ENCODE results near the gene PEX5L. TPM values are rescaled to one million over a fixed set of nuclear protein-coding genes. Genes with fewer than 3 reads are reported as not detected.

PEX5L gene
- total and polyA plus RNA-seq, 10 of the 15 experiments (the other 5 are each of a cell fraction or from before 2014, with no cell fraction given): 0.11 to 17.0 (median 0.50) TPM

DNA sequence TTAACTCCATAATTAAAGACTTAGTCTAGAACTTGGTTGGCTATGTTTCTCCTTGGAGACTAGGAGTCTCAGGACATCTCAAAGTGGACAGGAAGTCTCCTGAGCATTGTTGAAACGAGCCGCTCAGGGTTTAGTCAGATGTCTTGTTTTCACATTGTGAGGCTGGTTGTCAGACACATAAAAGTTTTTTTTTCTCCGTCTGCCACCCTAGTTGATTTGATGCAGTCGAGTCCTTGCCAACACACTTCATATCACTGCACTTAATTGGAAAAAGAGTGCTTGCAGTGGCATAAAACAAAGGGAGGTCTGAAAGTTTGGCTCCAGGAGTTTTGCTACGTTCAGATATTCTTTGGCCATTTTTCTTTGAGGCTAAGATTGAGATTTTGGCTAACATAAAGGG, 291.0 kb downstream of the PEX5L start:
- BruUV-seq (replicated peaks): no TSS peak
- no peak overlapping the region for H2AFZ ChIP-seq (ENCODE audit: control insufficient read depth, low read depth, low read length)
- no peak overlapping the region for H3K9ac ChIP-seq (ENCODE audit: control insufficient read depth, insufficient read depth, low read length)
- no peak for DNase-seq (ENCODE audit: low read depth, low spot score)
- RAD21 ChIA-PET (ENCODE audit: unreplicated experiment): no interaction called here
- no peaks in the 10 kb centered on the region for H3K79me2 ChIP-seq (ENCODE audit: control insufficient read depth, insufficient read depth, low read length)
- no peaks in the 10 kb centered on the region for H3K4me1 ChIP-seq (ENCODE audit: control insufficient read depth, insufficient read depth, low read length)
- no peak for FAIRE-seq
- H3K4me3 ChIP-seq: no peak overlapping the region
- CTCF ChIA-PET: no interaction called here
- TF ChIP-seq IRF4 (IDR thresholded peaks at IDR 0.05; ENCODE audit: low read depth, low read length) (no peak), LARP7 (IDR thresholded peaks at IDR 0.05) (no peak), ZNF24 (IDR thresholded peaks at IDR 0.05) (no peak), MTA3 (IDR thresholded peaks at IDR 0.05; ENCODE audit: borderline replicate concordance, low read length) (no peak), BRCA1 (IDR thresholded peaks at IDR 0.05; ENCODE audit: low read depth, low read length) (no peak), CBX3 (IDR thresholded peaks at IDR 0.05; ENCODE audit: borderline replicate concordance, low read depth) (no peak)
- SMC1A ChIA-PET (ENCODE audit: uncharacterized antibody, unreplicated experiment): no interaction called here
- H3K9me3 ChIP-seq (replicated peaks; ENCODE audit: control insufficient read depth, insufficient read depth, low read length): no peaks in the 10 kb centered on the region
- POLR2A ChIA-PET: no interaction called here
- in situ Hi-C loops (cut with MboI): no loop called here
- no peak overlapping the region for H3K27ac ChIP-seq (ENCODE audit: control insufficient read depth, insufficient read depth)
- peaks cover 5 to 7% of the 10 kb centered on the region in 2 experiments for H3K36me3 ChIP-seq (ENCODE audit: control insufficient read depth in 2 of 2, insufficient read depth in 2 of 2, low read length in 1 of 2)
- WGBS (ENCODE audit: insufficient coverage, insufficient replicate concordance, low lambda C conversion rate, missing lambda C conversion rate): 82% methylated on average over 5 of the region's 5 CpGs
- no peaks in the 10 kb centered on the region for H3K27me3 ChIP-seq (replicated peaks in 1 of 2; ENCODE audit: control insufficient read depth in 2 of 2, insufficient read depth in 2 of 2, low read length in 1 of 2)
- intact Hi-C loops (cut with micrococcal nuclease; ENCODE audit: unreplicated experiment): no loop called here
- H3K4me2 ChIP-seq (ENCODE audit: control insufficient read depth, insufficient read depth): no peak overlapping the region
- H4K20me1 ChIP-seq (ENCODE audit: control insufficient read depth, insufficient read depth): no peaks in the 10 kb centered on the region
- no peak for ATAC-seq

DNA sequence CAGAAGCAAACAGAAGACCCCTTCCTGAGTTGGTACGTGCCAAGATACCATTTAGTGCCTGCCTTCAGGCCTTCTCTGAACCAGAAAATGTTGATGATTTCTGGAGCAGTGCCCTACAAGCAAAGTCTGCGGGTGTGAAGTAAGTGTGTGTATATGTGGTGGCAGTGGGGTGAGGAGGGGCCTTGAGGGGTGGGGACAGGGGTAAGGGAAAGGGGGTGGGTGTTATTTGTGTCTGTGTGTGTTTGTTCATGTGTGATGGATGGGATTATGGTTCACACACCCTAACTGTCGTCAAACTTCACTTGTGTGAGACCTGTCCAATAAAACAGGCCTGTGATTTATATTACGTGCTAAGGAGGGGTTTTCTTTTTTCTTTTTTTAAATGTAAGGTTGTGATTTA, 291.7 kb downstream of the PEX5L start:
- Histone ChIP-seq H3K4me2 (ENCODE audit: control insufficient read depth, insufficient read depth) (no peak overlapping the region), H3K27me3 (replicated peaks in 1 of 2; ENCODE audit: control insufficient read depth in 2 of 2, insufficient read depth in 2 of 2, low read length in 1 of 2) (no peaks in the 10 kb centered on the region), H3K9ac (ENCODE audit: control insufficient read depth, insufficient read depth, low read length) (no peak overlapping the region), H3K27ac (ENCODE audit: control insufficient read depth, insufficient read depth) (no peak overlapping the region), H3K9me3 (replicated peaks; ENCODE audit: control insufficient read depth, insufficient read depth, low read length) (no peaks in the 10 kb centered on the region), H3K4me3 (no peak overlapping the region), H4K20me1 (ENCODE audit: control insufficient read depth, insufficient read depth) (no peaks in the 10 kb centered on the region), H3K79me2 (ENCODE audit: control insufficient read depth, insufficient read depth, low read length) (no peaks in the 10 kb centered on the region), H3K36me3 (ENCODE audit: control insufficient read depth in 2 of 2, insufficient read depth in 2 of 2, low read length in 1 of 2) (peaks cover 7 to 9% of the 10 kb centered on the region in 2 experiments), H3K4me1 (ENCODE audit: control insufficient read depth, insufficient read depth, low read length) (no peaks in the 10 kb centered on the region), H2AFZ (ENCODE audit: control insufficient read depth, low read depth, low read length) (no peak overlapping the region)
- ChIA-PET CTCF (no interaction called here), RAD21 (ENCODE audit: unreplicated experiment) (no interaction called here), SMC1A (ENCODE audit: uncharacterized antibody, unreplicated experiment) (no interaction called here), POLR2A (no interaction called here)
- TF ChIP-seq MLLT1 (IDR thresholded peaks at IDR 0.05): no peak
- DNase-seq (ENCODE audit: low read depth, low spot score): no peak
- no peak for ATAC-seq
- no TSS peak for BruUV-seq (replicated peaks)
- intact Hi-C loops (cut with micrococcal nuclease; ENCODE audit: unreplicated experiment) (no loop called here), in situ Hi-C loops (cut with MboI) (no loop called here)
- 85% methylated on average over 4 of the region's 4 CpGs for WGBS (ENCODE audit: insufficient coverage, insufficient replicate concordance, low lambda C conversion rate, missing lambda C conversion rate)
- no peak for FAIRE-seq
